GM13977 (cell line): ENCODE measurements around the gene EIF4G1.

ENCODE experiments used
- DNase-seq: peaks from one replicate; pipeline ENCODE4 v3.0.0; 2012; ENCODE audit warnings: low spot score
- in situ Hi-C: fragments of 300-500 bp; cut with MboI; formaldehyde crosslinking; loops from one replicate; pipeline ENCODE4 v1.12.0; 2022; ENCODE audit warnings: low sequenced_read_pairs, low pct_unique_long_range_greater_than_20kb, mixed read lengths, inconsistent platforms; ENCODE audit not compliant: unreplicated experiment
- TF ChIP-seq, protein P1 (sequence below): IDR thresholded peaks from 2 replicates; pipeline ENCODE4 v1.5.1; 2012; ENCODE audit warnings: mild to moderate bottlenecking, control low read depth; ENCODE audit not compliant: insufficient read depth; ENCODE audit errors: extremely low read depth, missing control alignments

The EIF4G1 gene

DNA sequence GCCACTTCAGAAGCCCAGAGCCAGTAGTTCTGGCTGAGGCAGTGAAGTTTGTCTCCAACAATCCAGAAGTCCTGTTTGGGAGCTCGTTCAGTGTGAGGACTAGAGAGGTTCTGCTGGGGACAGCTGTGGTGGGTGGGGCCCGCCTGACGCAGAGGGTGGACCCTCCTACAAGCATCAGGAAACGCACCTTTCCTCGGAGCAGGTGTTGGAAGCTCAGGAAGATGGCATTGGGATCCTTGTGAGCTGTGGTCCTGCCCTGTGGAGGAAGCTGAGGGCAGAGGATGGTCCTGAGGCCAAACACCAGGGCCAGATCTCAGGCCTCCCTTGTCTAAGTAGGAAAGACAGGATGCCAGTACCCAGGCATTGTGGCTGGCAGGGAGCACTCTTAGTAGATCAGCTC, 58.5 kb downstream of the EIF4G1 start:
- in situ Hi-C loops = no loop called here
- DNase-seq = no peak
- TF ChIP-seq, protein P1, sequence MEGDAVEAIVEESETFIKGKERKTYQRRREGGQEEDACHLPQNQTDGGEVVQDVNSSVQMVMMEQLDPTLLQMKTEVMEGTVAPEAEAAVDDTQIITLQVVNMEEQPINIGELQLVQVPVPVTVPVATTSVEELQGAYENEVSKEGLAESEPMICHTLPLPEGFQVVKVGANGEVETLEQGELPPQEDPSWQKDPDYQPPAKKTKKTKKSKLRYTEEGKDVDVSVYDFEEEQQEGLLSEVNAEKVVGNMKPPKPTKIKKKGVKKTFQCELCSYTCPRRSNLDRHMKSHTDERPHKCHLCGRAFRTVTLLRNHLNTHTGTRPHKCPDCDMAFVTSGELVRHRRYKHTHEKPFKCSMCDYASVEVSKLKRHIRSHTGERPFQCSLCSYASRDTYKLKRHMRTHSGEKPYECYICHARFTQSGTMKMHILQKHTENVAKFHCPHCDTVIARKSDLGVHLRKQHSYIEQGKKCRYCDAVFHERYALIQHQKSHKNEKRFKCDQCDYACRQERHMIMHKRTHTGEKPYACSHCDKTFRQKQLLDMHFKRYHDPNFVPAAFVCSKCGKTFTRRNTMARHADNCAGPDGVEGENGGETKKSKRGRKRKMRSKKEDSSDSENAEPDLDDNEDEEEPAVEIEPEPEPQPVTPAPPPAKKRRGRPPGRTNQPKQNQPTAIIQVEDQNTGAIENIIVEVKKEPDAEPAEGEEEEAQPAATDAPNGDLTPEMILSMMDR = no peak

DNA sequence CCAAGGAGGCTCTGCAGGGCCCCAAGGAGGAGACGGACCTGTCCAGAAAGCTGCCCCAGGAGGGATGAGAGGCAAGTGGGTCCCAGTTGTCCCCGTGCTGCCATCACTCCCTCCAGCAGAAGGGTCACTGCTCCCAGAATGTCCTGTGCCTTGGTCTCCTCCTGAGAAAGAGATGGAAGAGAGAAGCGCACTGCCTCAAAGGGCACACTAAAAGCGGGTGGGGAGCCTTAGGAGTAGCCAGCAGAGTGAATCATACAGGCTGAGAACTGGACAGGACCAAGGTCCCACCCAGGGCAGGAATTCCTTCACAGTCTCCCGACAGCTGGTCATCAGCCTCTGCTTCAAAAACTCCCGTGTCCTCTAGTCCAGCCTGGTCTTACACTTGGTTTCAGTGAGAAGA, 59.0 kb downstream of the EIF4G1 start:
- DNase-seq = no peak
- TF ChIP-seq, protein P1 = no peak
- in situ Hi-C loops = no loop called here

DNA sequence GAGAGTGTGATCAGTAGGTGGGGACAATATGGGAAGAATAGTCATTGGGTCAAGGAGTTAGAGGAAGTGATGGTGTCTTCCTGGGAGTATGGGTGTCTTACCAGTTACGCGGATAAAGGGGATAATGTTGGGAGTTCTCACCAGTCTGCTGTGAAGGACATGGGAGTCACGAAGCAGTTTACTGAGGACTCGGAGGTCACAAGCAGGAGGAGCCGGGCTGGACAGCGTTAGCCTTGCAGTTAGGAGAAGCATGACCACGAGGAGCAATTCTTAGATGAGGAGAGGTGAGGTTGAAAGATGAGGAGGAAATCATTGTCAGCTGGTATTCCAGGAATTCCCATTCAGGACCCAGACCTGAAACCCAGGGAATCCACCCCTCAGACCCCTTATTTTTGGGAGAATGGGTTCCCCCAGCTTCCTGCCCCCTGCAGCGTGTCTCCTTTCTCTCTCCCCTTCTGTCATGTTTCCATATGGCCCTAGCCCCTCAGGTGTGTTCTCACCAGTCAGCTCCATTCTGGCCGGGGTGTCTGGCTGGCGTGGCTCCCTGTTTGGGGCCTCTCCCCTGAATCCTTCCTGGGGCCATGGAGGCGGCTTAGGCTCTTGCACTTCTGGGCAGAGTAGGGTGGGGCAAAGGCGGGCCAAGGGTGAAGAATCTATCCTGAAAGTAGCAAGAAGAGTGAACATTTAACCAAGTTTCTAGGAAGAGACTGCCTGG, 61.5 kb downstream of the EIF4G1 start:
- TF ChIP-seq, protein P1 = no peak
- in situ Hi-C loops = no loop called here
- DNase-seq = no peak

DNA sequence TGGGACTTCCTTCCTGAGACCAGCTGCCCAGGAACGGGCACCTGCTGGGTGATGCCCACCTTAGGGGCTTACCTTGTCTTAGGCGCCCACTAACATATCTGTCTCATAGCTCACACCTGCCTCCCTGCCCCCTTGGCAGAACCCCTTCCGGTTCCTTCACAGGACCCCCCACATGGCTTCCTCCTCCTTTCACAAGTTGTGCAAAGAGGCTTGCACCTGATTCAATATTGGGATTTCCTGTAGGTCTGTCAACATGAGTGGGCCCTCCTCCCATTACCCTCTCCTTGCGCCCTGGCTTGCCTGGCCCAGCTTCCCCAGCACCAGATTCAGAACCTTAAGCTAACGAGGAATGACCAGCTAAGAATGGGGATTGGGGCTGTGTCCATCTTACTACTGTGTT, 63.0 kb downstream of the EIF4G1 start:
- TF ChIP-seq, protein P1 = no peak
- DNase-seq = no peak

DNA sequence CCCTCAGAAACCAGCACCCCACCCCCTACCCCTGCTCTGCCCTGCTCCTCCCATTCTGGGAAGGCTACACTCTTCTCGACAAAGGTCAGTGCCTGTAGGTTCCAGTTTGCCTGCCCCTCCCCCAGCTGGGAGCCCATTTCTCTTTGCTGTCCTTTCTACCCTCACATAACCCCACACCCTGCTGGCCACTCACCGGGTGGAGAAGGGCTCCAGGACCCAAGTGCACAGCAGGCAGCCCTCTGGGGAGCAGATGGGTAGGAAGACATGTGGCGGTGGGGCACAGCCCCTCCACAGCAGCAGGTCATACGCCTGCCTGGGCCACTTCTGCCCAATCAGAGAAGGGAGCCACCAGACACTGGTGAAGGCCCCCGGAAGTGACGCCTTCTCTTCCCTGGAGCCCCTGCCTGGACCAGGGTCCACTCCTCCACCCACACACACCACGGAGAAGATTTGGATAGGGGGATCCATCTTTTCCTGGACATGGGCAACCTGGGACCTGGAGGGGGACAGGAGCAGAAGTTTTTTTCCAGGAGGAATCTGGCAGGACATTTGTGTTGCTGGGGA, 63.6 kb downstream of the EIF4G1 start, which contains the start of gene THPO:
Gene THPO, minus strand, starts transcription at position 326 of the 564 bp plus-strand sequence. CDS start 1,948 bp downstream, outside the sequence.
- in situ Hi-C loops = no loop called here
- no peak for DNase-seq
- TF ChIP-seq, protein P1 = no peak

More for the DNA sequence above, 63.0 kb downstream of the EIF4G1 start:
- in situ Hi-C loops = no loop called here

DNA sequence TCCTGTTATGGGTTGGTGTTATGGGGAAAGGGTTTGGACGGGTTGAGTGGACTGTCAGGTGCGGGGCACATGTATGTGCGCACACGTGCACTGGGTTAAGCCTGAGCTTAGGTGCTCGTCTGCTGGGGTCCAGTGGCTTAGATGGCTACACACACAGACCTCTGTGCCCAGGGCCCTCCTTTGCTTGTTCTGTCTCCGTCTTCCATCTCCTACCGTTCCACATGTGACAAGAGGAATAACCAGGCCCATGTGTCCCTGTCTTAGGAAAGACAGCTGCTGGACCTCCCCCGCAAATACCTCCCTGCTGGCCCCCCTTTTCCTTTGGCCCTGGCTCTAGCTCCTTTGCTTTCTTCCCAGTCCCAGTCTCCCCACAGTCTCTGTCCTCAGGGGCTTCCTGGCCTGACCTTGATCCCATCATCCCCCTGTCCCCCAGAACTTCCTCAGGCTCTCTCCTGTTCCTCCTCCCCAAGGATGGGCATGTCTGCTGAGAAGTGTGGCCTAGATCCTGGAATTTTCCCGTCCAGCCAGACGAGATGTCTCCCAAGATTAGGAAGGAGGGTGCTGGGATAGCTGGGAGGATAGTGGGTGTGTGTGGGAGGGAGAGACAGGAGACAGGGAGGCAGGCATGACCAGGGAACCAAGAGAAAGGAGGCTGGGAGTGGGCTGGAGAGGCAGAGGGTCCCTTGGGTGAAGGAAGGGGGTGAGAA, 64.4 kb downstream of the EIF4G1 start:
- TF ChIP-seq, protein P1 = no peak
- in situ Hi-C loops = no loop called here
- DNase-seq = no peak
